K562 (cell line): ENCODE measurements around the gene CALM3. TPM values are rescaled to one million over a fixed set of nuclear protein-coding genes. Genes with fewer than 3 reads are reported as not detected.

ENCODE experiments used
- BDP1 ChIP-seq: IDR thresholded peaks from 3 replicates; pipeline ENCODE4 v1.6.1; 2011; ENCODE audit not compliant: insufficient read length, insufficient read depth
- CHD4 ChIP-seq: fragments of 200-600 bp; sonication (generic); IDR thresholded peaks from 3 replicates; pipeline ENCODE4 v1.6.1; 2012; ENCODE audit warnings: low read depth, mild to moderate bottlenecking, mixed read lengths, low read length, inconsistent platforms; ENCODE audit not compliant: insufficient read depth, insufficient replicate concordance, poor library complexity, severe bottlenecking
- FOXA3 ChIP-seq, 2 experiments: fragments of 450-650 bp in 1 of 2; sonication (generic) in 1 of 2; formaldehyde crosslinking; IDR thresholded peaks in 1 of 2; conservative IDR thresholded peaks in 1 of 2; 2 replicates each; pipeline versions ENCODE4 v1.4.0 to v1.8.0; 2020 to 2022; ENCODE audit warnings: mild to moderate bottlenecking in 2 of 2, missing genetic modification reagents in 1 of 2
- KDM4B ChIP-seq, 2 experiments: fragments of 450-650 bp in 1 of 2; sonication (generic) in 1 of 2; IDR thresholded peaks; 2 replicates each; pipeline ENCODE4 v1.6.1; 2016 to 2017; ENCODE audit warnings: borderline replicate concordance in 2 of 2, antibody characterized with exemption in 1 of 2, low read depth in 1 of 2, mild to moderate bottlenecking in 1 of 2
- MAFG ChIP-seq: fragments of 450-650 bp; conservative IDR thresholded peaks from 2 replicates; pipeline ENCODE4 v1.6.1; 2016; ENCODE audit warnings: missing genetic modification characterization, missing compliant biosample characterization
- NEUROD1 ChIP-seq: fragments of 150-350 bp; IDR thresholded peaks from 2 replicates; pipeline ENCODE4 v1.6.1; 2014; ENCODE audit warnings: borderline replicate concordance, low read length, low read depth; ENCODE audit not compliant: partially characterized antibody
- SNIP1 ChIP-seq: fragments of 450-650 bp; IDR thresholded peaks from 2 replicates; pipeline ENCODE4 v1.7.1; 2017; ENCODE audit warnings: low read depth, mild to moderate bottlenecking
- SRSF3 ChIP-seq: fragments of 200-400 bp; formaldehyde crosslinking; IDR thresholded peaks from 2 replicates; pipeline ENCODE4 v1.6.1; 2016; ENCODE audit warnings: mild to moderate bottlenecking, low read length, moderate library complexity; ENCODE audit not compliant: insufficient read depth
- SRSF9 ChIP-seq: fragments of 200-400 bp; formaldehyde crosslinking; IDR thresholded peaks from 2 replicates; pipeline ENCODE4 v1.6.1; 2017; ENCODE audit warnings: low read depth, low read length, borderline replicate concordance
- TAL1 ChIP-seq: fragments of 450-650 bp; IDR thresholded peaks from 2 replicates; pipeline ENCODE4 v1.6.1; 2016; ENCODE audit warnings: mild to moderate bottlenecking
- ZFP30 ChIP-seq: fragments of 250-450 bp; sonication (Bioruptor Pico); IDR thresholded peaks from 2 replicates; pipeline ENCODE4 v1.8.0; 2022; ENCODE audit warnings: moderate library complexity, mild to moderate bottlenecking, inconsistent platforms, borderline replicate concordance
- ZNF263 ChIP-seq: sonication (generic); formaldehyde crosslinking; IDR thresholded peaks from 2 replicates; pipeline ENCODE4 v1.8.0; 2022; ENCODE audit warnings: mild to moderate bottlenecking, missing genetic modification reagents, borderline replicate concordance
- polyA plus RNA-seq, 8 experiments: library from polyadenylated mRNA; depleted of rRNA in 4 of 8; stranded (reverse) in 5 of 8; unstranded in 3 of 8; fragments of >200 nt; fragmentation: Nextera tagmentation in 2 of 8; fragmentation: Illumina TruSeq in 1 of 8; extraction: Ambion mirVana in 2 of 8; extraction: Trizol in 1 of 8; gene quantifications; 2 replicates each; pipeline versions ENCODE4 v1.2.1 to v1.2.3, GENCODE V29; 2011 to 2014; ENCODE audit warnings: inconsistent platforms in 1 of 8, missing spikeins in 1 of 8
- total RNA-seq, 7 experiments: library from RNA; depleted of rRNA in 6 of 7; stranded (reverse); fragments of >200 nt in 6 of 7; fragmentation: Illumina TruSeq in 2 of 7; extraction: Trizol in 2 of 7; gene quantifications; 2 replicates each; pipeline versions ENCODE4 v1.2.1 to v1.2.3, GENCODE V29; 2011 to 2021; ENCODE audit warnings: low replicate concordance in 1 of 7
- TF ChIP-seq, protein P1 (sequence below), 2 experiments: fragments of 450-650 bp; IDR thresholded peaks; 2 replicates each; pipeline ENCODE4 v1.6.1; 2018; ENCODE audit warnings: mild to moderate bottlenecking in 2 of 2, low read depth in 1 of 2; ENCODE audit not compliant: partially characterized antibody in 2 of 2
- TF ChIP-seq, protein P2 (sequence below), 2 experiments: IDR thresholded peaks; 2 replicates each; pipeline ENCODE4 v1.6.1; 2012; ENCODE audit warnings: improper control_type of control experiment in 2 of 2, low read depth in 2 of 2, low read length in 2 of 2, borderline replicate concordance in 1 of 2
- TF ChIP-seq, protein P3 (sequence below), 2 experiments: fragments of 450-650 bp; conservative IDR thresholded peaks; 2 replicates each; pipeline ENCODE4 v1.6.1; 2017; ENCODE audit warnings: mild to moderate bottlenecking in 2 of 2, moderate library complexity in 2 of 2

The CALM3 gene
- total and polyA plus RNA-seq, 9 of the 15 experiments (the other 6 are each of a cell fraction or from before 2014, with no cell fraction given) = 34.6 to 350 (median 156) TPM

GRCh38 chr19:46659151-46660007 lies 58.2 kb downstream of the CALM3 start (continued):
- TF ChIP-seq, protein P1, sequence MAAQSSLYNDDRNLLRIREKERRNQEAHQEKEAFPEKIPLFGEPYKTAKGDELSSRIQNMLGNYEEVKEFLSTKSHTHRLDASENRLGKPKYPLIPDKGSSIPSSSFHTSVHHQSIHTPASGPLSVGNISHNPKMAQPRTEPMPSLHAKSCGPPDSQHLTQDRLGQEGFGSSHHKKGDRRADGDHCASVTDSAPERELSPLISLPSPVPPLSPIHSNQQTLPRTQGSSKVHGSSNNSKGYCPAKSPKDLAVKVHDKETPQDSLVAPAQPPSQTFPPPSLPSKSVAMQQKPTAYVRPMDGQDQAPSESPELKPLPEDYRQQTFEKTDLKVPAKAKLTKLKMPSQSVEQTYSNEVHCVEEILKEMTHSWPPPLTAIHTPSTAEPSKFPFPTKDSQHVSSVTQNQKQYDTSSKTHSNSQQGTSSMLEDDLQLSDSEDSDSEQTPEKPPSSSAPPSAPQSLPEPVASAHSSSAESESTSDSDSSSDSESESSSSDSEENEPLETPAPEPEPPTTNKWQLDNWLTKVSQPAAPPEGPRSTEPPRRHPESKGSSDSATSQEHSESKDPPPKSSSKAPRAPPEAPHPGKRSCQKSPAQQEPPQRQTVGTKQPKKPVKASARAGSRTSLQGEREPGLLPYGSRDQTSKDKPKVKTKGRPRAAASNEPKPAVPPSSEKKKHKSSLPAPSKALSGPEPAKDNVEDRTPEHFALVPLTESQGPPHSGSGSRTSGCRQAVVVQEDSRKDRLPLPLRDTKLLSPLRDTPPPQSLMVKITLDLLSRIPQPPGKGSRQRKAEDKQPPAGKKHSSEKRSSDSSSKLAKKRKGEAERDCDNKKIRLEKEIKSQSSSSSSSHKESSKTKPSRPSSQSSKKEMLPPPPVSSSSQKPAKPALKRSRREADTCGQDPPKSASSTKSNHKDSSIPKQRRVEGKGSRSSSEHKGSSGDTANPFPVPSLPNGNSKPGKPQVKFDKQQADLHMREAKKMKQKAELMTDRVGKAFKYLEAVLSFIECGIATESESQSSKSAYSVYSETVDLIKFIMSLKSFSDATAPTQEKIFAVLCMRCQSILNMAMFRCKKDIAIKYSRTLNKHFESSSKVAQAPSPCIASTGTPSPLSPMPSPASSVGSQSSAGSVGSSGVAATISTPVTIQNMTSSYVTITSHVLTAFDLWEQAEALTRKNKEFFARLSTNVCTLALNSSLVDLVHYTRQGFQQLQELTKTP (IDR thresholded peaks at IDR 0.05; ENCODE audit: low read depth in 1 of 2, partially characterized antibody in 2 of 2) = no peak
- no peak for TF ChIP-seq ZFP30 (CRISPR knock-in tag)
- no peak for TF ChIP-seq SRSF3
- peak; percentile 33; the same call in 1 of the 2 replicates for TF ChIP-seq TAL1
- TF ChIP-seq ZNF263 (CRISPR knock-in tag) = peak; percentile 99
- TF ChIP-seq KDM4B (IDR thresholded peaks at IDR 0.05; ENCODE audit: borderline replicate concordance in 2 of 2, low read depth in 1 of 2) = no peak
- TF ChIP-seq MAFG (tag) = no peak
- no peak for TF ChIP-seq SRSF9
- TF ChIP-seq CHD4 = peak; percentile 59
- no peak for TF ChIP-seq FOXA3 (CRISPR knock-in tag; conservative IDR thresholded peaks at IDR 0.05 in 1 of 2, IDR thresholded peaks at IDR 0.05 in 1 of 2)
- TF ChIP-seq, protein P2, sequence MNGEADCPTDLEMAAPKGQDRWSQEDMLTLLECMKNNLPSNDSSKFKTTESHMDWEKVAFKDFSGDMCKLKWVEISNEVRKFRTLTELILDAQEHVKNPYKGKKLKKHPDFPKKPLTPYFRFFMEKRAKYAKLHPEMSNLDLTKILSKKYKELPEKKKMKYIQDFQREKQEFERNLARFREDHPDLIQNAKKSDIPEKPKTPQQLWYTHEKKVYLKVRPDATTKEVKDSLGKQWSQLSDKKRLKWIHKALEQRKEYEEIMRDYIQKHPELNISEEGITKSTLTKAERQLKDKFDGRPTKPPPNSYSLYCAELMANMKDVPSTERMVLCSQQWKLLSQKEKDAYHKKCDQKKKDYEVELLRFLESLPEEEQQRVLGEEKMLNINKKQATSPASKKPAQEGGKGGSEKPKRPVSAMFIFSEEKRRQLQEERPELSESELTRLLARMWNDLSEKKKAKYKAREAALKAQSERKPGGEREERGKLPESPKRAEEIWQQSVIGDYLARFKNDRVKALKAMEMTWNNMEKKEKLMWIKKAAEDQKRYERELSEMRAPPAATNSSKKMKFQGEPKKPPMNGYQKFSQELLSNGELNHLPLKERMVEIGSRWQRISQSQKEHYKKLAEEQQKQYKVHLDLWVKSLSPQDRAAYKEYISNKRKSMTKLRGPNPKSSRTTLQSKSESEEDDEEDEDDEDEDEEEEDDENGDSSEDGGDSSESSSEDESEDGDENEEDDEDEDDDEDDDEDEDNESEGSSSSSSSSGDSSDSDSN (IDR thresholded peaks at IDR 0.05; ENCODE audit: borderline replicate concordance in 1 of 2, low read depth in 2 of 2, low read length in 2 of 2) = peak in 1 of 2 experiments; percentile 57; a peak in 1 of 4 replicates
- TF ChIP-seq BDP1 = no peak
- TF ChIP-seq SNIP1 = no peak
- TF ChIP-seq, protein P3, sequence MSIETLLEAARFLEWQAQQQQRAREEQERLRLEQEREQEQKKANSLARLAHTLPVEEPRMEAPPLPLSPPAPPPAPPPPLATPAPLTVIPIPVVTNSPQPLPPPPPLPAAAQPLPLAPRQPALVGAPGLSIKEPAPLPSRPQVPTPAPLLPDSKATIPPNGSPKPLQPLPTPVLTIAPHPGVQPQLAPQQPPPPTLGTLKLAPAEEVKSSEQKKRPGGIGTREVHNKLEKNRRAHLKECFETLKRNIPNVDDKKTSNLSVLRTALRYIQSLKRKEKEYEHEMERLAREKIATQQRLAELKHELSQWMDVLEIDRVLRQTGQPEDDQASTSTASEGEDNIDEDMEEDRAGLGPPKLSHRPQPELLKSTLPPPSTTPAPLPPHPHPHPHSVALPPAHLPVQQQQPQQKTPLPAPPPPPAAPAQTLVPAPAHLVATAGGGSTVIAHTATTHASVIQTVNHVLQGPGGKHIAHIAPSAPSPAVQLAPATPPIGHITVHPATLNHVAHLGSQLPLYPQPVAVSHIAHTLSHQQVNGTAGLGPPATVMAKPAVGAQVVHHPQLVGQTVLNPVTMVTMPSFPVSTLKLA (conservative IDR thresholded peaks at IDR 0.05) = peak in 1 of 2 experiments; percentile 43; a peak in 1 of 4 replicates
- no peak for TF ChIP-seq NEUROD1
